HEK293T (cell line): ENCODE measurements around the gene SIGLEC5.
A peak's percentile ranks its signal among the peaks of the same experiment; 100 is the strongest.

ENCODE experiments used
- CTCF ChIA-PET: fragments of 350-600 bp; formaldehyde crosslinking; extraction: SDS; loops from one replicate; lab custom pipeline; 2021; ENCODE audit warnings: antibody characterized with exemption, inconsistent platforms; lab: Yijun Ruan, JAX
- POLR2A ChIA-PET: fragments of 350-600 bp; formaldehyde crosslinking; extraction: SDS; loops from one replicate; lab custom pipeline; 2020; ENCODE audit warnings: antibody characterized with exemption, inconsistent platforms; lab: Yijun Ruan, JAX
- DNase-seq: peaks from one replicate; pipeline ENCODE4 v3.0.0; 2012; ENCODE audit warnings: mixed read lengths; ENCODE audit errors: extremely low spot score
- ARNT ChIP-seq: fragments of 450-650 bp; IDR thresholded peaks from 2 replicates; pipeline ENCODE4 v1.6.1; 2017; ENCODE audit warnings: mild to moderate bottlenecking
- BHLHE40 ChIP-seq: fragments of 450-650 bp; IDR thresholded peaks from 2 replicates; pipeline ENCODE4 v1.6.1; 2016; ENCODE audit warnings: mild to moderate bottlenecking, moderate library complexity, borderline replicate concordance
- CTBP1 ChIP-seq: fragments of 450-650 bp; IDR thresholded peaks from 2 replicates; pipeline ENCODE4 v1.6.1; 2016; ENCODE audit warnings: borderline replicate concordance
- ELF4 ChIP-seq: fragments of 450-650 bp; IDR thresholded peaks from 2 replicates; pipeline ENCODE4 v1.6.1; 2017; ENCODE audit warnings: antibody characterized with exemption
- FOXA1 ChIP-seq: fragments of 450-650 bp; IDR thresholded peaks from 2 replicates; pipeline ENCODE4 v1.6.1; 2016; ENCODE audit warnings: mild to moderate bottlenecking
- FOXK2 ChIP-seq: fragments of 450-650 bp; IDR thresholded peaks from 2 replicates; pipeline ENCODE4 v1.6.1; 2016; ENCODE audit warnings: mild to moderate bottlenecking
- FOXM1 ChIP-seq: fragments of 450-650 bp; IDR thresholded peaks from 2 replicates; pipeline ENCODE4 v1.6.1; 2017; ENCODE audit warnings: mild to moderate bottlenecking, borderline replicate concordance
- HDGF ChIP-seq: fragments of 450-650 bp; IDR thresholded peaks from 2 replicates; pipeline ENCODE4 v1.6.1; 2017; ENCODE audit warnings: antibody characterized with exemption, borderline replicate concordance
- L3MBTL2 ChIP-seq: fragments of 450-650 bp; conservative IDR thresholded peaks from 2 replicates; pipeline ENCODE4 v1.6.1; 2016; ENCODE audit warnings: mild to moderate bottlenecking
- LEF1 ChIP-seq: fragments of 450-650 bp; IDR thresholded peaks from 2 replicates; pipeline ENCODE4 v1.6.1; 2017; ENCODE audit warnings: mild to moderate bottlenecking, borderline replicate concordance
- NFRKB ChIP-seq: fragments of 450-650 bp; IDR thresholded peaks from 2 replicates; pipeline ENCODE4 v1.6.1; 2016; ENCODE audit warnings: mild to moderate bottlenecking, moderate library complexity
- SP1 ChIP-seq: fragments of 450-650 bp; IDR thresholded peaks from 2 replicates; pipeline ENCODE4 v1.6.1; 2017
- SUZ12 ChIP-seq: fragments of 450-650 bp; IDR thresholded peaks from 2 replicates; pipeline ENCODE4 v1.6.1; 2016; ENCODE audit warnings: mild to moderate bottlenecking
- TARDBP ChIP-seq: fragments of 450-650 bp; IDR thresholded peaks from 2 replicates; pipeline ENCODE4 v1.6.1; 2016
- ZNF384 ChIP-seq: fragments of 450-650 bp; IDR thresholded peaks from 2 replicates; pipeline ENCODE4 v1.6.1; 2016
- TF ChIP-seq, protein P1 (sequence below): fragments of 450-650 bp; IDR thresholded peaks from 2 replicates; pipeline ENCODE4 v1.6.1; 2016

The SIGLEC5 gene

DNA sequence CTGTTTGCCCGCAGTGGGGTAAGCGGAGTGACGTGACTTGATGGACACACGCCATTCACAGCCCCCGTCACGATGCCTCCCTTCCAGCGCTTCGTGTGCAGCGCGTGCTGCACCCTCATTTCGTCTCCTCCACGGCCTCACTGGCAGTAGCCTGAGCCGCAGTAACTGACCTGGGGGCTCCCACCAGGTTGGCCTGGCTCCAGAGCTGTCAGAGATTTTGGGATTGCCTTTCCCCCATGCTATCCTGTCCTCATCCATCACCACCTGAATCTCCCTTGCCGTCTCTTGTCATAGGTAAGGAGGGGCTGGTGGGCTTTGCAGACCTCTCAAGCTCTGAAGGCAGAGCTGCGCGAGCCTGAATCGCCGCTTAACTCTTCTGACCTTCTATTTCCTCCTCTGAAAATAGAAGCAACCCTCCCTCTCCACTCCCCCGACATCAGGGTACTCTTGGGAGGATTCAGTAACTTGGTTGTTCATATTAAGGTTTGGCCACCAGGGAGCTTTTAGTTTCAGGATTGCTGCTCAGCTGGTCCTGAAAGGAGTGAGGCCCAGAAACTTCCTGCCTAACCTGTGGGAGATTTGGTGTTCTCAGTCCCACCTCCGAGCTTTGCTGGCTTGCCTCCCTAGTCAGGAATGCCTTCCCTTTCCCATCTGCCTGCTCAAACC, 27.9 kb downstream of the SIGLEC5 start:
- TF ChIP-seq ARNT (no peak), FOXA1 (no peak)
- ChIA-PET CTCF (no interaction called here), POLR2A (interaction anchor here (1.8 kb wide), 1 partner anchor 8 kb away, joined by 5 read pairs; no protein-coding TSS in a partner anchor)
- DNase-seq, result no peak

- POLR2A ChIA-PET, result no interaction called here
- DNase-seq, result no peak
- TF ChIP-seq NFRKB, result no peak
- TF ChIP-seq SUZ12, result no peak
- TF ChIP-seq SP1, result no peak
- no peak for TF ChIP-seq CTBP1
- no peak for TF ChIP-seq ARNT
- TF ChIP-seq HDGF, result no peak
- TF ChIP-seq FOXA1, result no peak
- no peak for TF ChIP-seq BHLHE40
- TF ChIP-seq TARDBP, result no peak
- TF ChIP-seq LEF1, result no peak
- TF ChIP-seq ZNF384, result no peak
- TF ChIP-seq L3MBTL2, result no peak
- no peak for TF ChIP-seq ELF4
- CTCF ChIA-PET, result no interaction called here
Observed at GRCh38 chr19:51600940-51601580, 29.1 kb downstream of the SIGLEC5 start.

- ChIA-PET POLR2A (no interaction called here), CTCF (no interaction called here)
- no peak for DNase-seq
- TF ChIP-seq ELF4 (no peak), TARDBP (no peak), FOXM1 (no peak), SP1 (no peak), FOXK2 (no peak), LEF1 (no peak), L3MBTL2 (no peak), ARNT (no peak), ZNF384 (no peak), CTBP1 (no peak), FOXA1 (no peak), SUZ12 (no peak), HDGF (no peak), NFRKB (no peak)
- TF ChIP-seq, protein P1, sequence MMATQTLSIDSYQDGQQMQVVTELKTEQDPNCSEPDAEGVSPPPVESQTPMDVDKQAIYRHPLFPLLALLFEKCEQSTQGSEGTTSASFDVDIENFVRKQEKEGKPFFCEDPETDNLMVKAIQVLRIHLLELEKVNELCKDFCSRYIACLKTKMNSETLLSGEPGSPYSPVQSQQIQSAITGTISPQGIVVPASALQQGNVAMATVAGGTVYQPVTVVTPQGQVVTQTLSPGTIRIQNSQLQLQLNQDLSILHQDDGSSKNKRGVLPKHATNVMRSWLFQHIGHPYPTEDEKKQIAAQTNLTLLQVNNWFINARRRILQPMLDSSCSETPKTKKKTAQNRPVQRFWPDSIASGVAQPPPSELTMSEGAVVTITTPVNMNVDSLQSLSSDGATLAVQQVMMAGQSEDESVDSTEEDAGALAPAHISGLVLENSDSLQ, result no peak
Observed at GRCh38 chr19:51599084-51599483, 31.1 kb downstream of the SIGLEC5 start.

- ChIA-PET POLR2A (no interaction called here), CTCF (no interaction called here)
- DNase-seq, result no peak
- no peak for TF ChIP-seq TARDBP
- TF ChIP-seq BHLHE40, result no peak
- TF ChIP-seq L3MBTL2, result 0 out of 2 replicates have a peak, but pooled peaks have one; percentile 22
- TF ChIP-seq FOXM1, result no peak
Observed at GRCh38 chr19:51598159-51598915, 31.9 kb downstream of the SIGLEC5 start.

DNA sequence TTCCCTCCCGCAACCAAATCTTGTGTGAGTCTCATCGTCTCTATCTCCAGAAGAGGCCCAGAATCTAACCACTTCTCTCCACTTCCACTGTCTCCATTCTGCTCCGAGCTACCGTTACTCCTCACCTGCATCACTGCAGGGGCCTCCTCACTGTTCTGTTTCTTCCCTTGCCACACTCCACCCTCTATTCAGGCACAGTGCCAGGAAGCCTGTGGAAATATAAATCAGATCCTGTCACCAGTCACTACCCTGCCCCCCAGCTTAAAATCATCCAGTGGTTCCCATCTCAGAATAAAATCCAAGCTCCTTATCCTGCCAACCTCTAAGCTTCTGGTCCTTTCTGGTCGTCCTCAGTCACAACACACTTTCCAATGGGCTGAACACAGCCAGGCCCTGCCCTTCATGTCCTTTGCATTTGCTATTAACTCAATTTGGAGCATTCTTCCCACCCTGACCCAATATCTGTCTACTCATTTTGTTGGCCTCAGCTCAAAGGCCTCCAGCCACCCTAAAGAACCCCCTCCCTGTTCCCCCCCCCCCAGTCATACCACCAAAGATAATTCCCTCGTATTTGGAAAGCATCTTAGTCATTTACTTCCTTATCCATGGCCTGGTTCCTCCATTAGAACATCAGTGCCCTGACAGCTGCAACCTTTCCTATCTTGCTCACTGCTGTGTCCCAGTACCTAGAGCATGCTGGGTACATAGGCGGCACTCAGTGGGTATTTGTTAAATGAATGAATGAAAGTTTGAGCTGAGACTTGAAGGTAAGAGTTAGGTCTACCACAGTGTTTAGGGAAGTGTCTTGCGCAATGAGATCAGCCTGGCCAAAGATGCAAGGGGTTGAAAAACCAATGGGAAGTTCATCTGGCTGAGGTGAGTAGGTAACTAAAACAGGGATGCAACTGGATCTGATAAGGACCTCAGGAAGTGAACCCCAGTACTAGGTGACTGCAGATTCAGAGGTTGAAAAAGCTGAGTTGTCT, 34.7 kb downstream of the SIGLEC5 start:
- ChIA-PET POLR2A (interaction anchor here (1.2 kb wide), 1 partner anchor 176 kb away, joined by 4 read pairs; no protein-coding TSS in a partner anchor), CTCF (no interaction called here)
- DNase-seq, result no peak
- TF ChIP-seq, protein P1, result no peak
- no peak for TF ChIP-seq SP1
- TF ChIP-seq L3MBTL2, result no peak

DNA sequence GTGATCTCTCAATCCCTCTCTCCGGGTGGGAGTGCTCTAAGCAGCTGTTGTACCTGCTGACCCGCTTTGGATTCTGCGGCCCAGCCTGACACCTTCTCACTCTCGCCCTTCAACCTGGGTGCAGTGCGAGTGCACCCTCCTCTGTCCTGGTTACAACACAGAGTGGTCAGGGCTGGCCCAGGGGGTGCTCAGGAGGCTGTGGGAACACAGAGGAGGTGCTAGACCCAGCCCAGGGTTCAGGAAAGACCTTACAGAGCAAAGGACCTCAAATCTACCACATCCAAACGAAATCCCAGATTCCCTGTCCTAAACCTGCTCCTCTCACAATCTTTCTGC, 35.5 kb downstream of the SIGLEC5 start:
- TF ChIP-seq CTBP1, result no peak
- no peak; the same call in 1 of the 2 replicates for TF ChIP-seq HDGF
- no peak for TF ChIP-seq L3MBTL2
- no peak for TF ChIP-seq SP1
- no peak for TF ChIP-seq NFRKB
- no peak for TF ChIP-seq FOXA1
- TF ChIP-seq TARDBP, result no peak
- TF ChIP-seq BHLHE40, result no peak
- no peak for TF ChIP-seq LEF1
- TF ChIP-seq ARNT, result no peak
- no peak for TF ChIP-seq ZNF384
- no peak for TF ChIP-seq ELF4
- TF ChIP-seq FOXK2, result no peak
- TF ChIP-seq, protein P1, result no peak
- POLR2A ChIA-PET, result interaction anchor here (0.6 to 1.6 kb wide), 4 partner anchors 8 to 175 kb away, joined by 3 to 8 read pairs (median 4); partner anchors contain the start of gene ZNF175
- CTCF ChIA-PET, result no interaction called here
- DNase-seq, result no peak
